Esophagus muscularis mucosa (tissue), 4 donors: Measurements from ENCODE around the gene KCNH4. TPM values are rescaled to one million over a fixed set of nuclear protein-coding genes. Genes with fewer than 3 reads are reported as not detected.

Experiments
- DNase-seq: peaks from one replicate; pipeline ENCODE4 v3.0.0-alpha.2; 2017; ENCODE audit errors: extremely low spot score
- H3K27ac ChIP-seq, 4 donors: fragments of 200-600 bp; sonication (generic); replicated peaks in 1 of 4; 1 replicate in 3 of 4; 2 replicates in 1 of 4; pipeline ENCODE4 v1.5.1; 2016 to 2019; ENCODE audit warnings: mild to moderate bottlenecking in 1 of 4
- H3K27me3 ChIP-seq, 4 donors: fragments of 200-600 bp; sonication (generic); one replicate each; pipeline versions ENCODE4 v1.5.1 to v1.6.0; 2016 to 2019
- H3K36me3 ChIP-seq, 4 donors: fragments of 200-600 bp; sonication (generic); one replicate each; pipeline ENCODE4 v1.5.1; 2016 to 2019
- H3K4me1 ChIP-seq, 4 donors: fragments of 200-600 bp; sonication (generic); one replicate each; pipeline ENCODE4 v1.5.1; 2016 to 2019
- H3K4me3 ChIP-seq, 4 donors: fragments of 200-600 bp; sonication (generic); 1 replicate in 2 of 4; 2 replicates in 2 of 4; pipeline ENCODE4 v1.5.1; 2016 to 2019; ENCODE audit warnings: mild to moderate bottlenecking in 4 of 4, moderate library complexity in 1 of 4
- H3K9me3 ChIP-seq, 4 donors: fragments of 200-600 bp; sonication (generic); 1 replicate in 3 of 4; 2 replicates in 1 of 4; pipeline ENCODE4 v1.5.1; 2016 to 2019
- CTCF ChIP-seq, 3 experiments: fragments of 200-600 bp in 2 of 3; fragments of 450-650 bp in 1 of 3; sonication (generic) in 2 of 3; IDR thresholded peaks; one replicate each; pipeline ENCODE4 v1.5.1; 2017 to 2019; ENCODE audit warnings: antibody characterized with exemption in 3 of 3, mild to moderate bottlenecking in 2 of 3, moderate library complexity in 1 of 3
- EP300 ChIP-seq: sonication (generic); formaldehyde crosslinking; IDR thresholded peaks from one replicate; pipeline ENCODE4 v1.6.1; 2017; ENCODE audit warnings: antibody characterized with exemption
- POLR2A ChIP-seq: fragments of 450-650 bp; IDR thresholded peaks from one replicate; pipeline ENCODE4 v1.6.1; 2017; ENCODE audit warnings: antibody characterized with exemption, moderate library complexity, mild to moderate bottlenecking, low read depth
- POLR2AphosphoS5 ChIP-seq, 2 donors: sonication (generic); formaldehyde crosslinking; IDR thresholded peaks; one replicate each; pipeline ENCODE4 v1.6.1; 2017; ENCODE audit warnings: antibody characterized with exemption in 2 of 2
- WGBS: methylation state at CpG from one replicate; pipeline ENCODE4 v1.1.5; 2018; 5-methylcytosine and 5-hydroxymethylcytosine counted together
- intact Hi-C: fragments of 100-400 bp; cut with DNase I; formaldehyde crosslinking; loops from one replicate; pipeline ENCODE4 v1.15.1; 2023
- total RNA-seq, 4 donors: library from RNA; depleted of rRNA; stranded (reverse); fragments of >200 nt; gene quantifications; one replicate each; pipeline versions ENCODE4 v1.1.0 to v1.2.1, GENCODE V29; 2016

Gene KCNH4
- total RNA-seq, 4 donors from 2014 or later: 0.17 to 0.42 (median 0.26) TPM

- peaks cover 31 to 71% (median 60%) of the 10 kb centered on the region in 4 donors for H3K36me3 ChIP-seq
These were observed 20.5 kb upstream of the KCNH4 start for GRCh38 chr17:42201458-42201772.

GRCh38 chr17:42200706-42201457 lies 19.9 kb upstream of the KCNH4 start:
- intact Hi-C loops: no loop called here
- no peak for TF ChIP-seq POLR2AphosphoS5 (IDR thresholded peaks at IDR 0.05)
- no peak for TF ChIP-seq POLR2A
- no peak for TF ChIP-seq CTCF (IDR thresholded peaks at IDR 0.05)
- no peak for TF ChIP-seq EP300
- H3K9me3 ChIP-seq: no peaks in the 10 kb centered on the region
- WGBS: 77% methylated on average over 14 of the region's 14 CpGs
- peaks cover 0 to 5% (median 0%) of the 10 kb centered on the region in 4 donors for H3K4me1 ChIP-seq
- H3K27ac ChIP-seq: no peak overlapping the region
- no peak overlapping the region for H3K4me3 ChIP-seq
- H3K27me3 ChIP-seq: no peaks in the 10 kb centered on the region
- DNase-seq: peak; percentile 64
- peaks cover 26 to 66% (median 55%) of the 10 kb centered on the region in 4 donors for H3K36me3 ChIP-seq

More at GRCh38 chr17:42201458-42201772, 20.5 kb upstream of the KCNH4 start:
- Histone ChIP-seq H3K27ac (no peak overlapping the region), H3K4me1 (peaks cover 0 to 5% (median 0%) of the 10 kb centered on the region in 4 donors), H3K9me3 (no peaks in the 10 kb centered on the region), H3K27me3 (no peaks in the 10 kb centered on the region), H3K4me3 (no peak overlapping the region)
- TF ChIP-seq POLR2A (no peak), POLR2AphosphoS5 (IDR thresholded peaks at IDR 0.05) (no peak), EP300 (no peak), CTCF (IDR thresholded peaks at IDR 0.05) (no peak)
- 87% methylated on average over 10 of the region's 10 CpGs for WGBS
- intact Hi-C loops: no loop called here
- peak; percentile 60 for DNase-seq

GRCh38 chr17:42199416-42200011 lies 18.6 kb upstream of the KCNH4 start:
- 73% methylated on average over 12 of the region's 12 CpGs for WGBS
- Histone ChIP-seq H3K4me3 (no peak overlapping the region), H3K27me3 (no peaks in the 10 kb centered on the region), H3K27ac (peak overlapping the region in 1 of 4 donors; percentile 2), H3K4me1 (peaks cover 3 to 8% (median 5%) of the 10 kb centered on the region in 4 donors), H3K36me3 (peaks cover 17 to 52% (median 41%) of the 10 kb centered on the region in 4 donors), H3K9me3 (no peaks in the 10 kb centered on the region)
- TF ChIP-seq CTCF (IDR thresholded peaks at IDR 0.05) (no peak), POLR2A (no peak), POLR2AphosphoS5 (IDR thresholded peaks at IDR 0.05) (no peak), EP300 (no peak)
- intact Hi-C loops: loop anchor here (10.0 kb wide), 1 partner anchor 95 kb away; no protein-coding TSS in a partner anchor
- DNase-seq: no peak

GRCh38 chr17:42198897-42199296 lies 18.0 kb upstream of the KCNH4 start:
- 74% methylated on average over 4 of the region's 4 CpGs for WGBS
- Histone ChIP-seq H3K4me1 (peaks cover 4 to 11% (median 9%) of the 10 kb centered on the region in 4 donors), H3K36me3 (peaks cover 17 to 46% (median 35%) of the 10 kb centered on the region in 4 donors), H3K9me3 (no peaks in the 10 kb centered on the region), H3K4me3 (no peak overlapping the region), H3K27ac (peak overlapping the region in 3 of 4 donors; percentile 22 to 53 (median 38)), H3K27me3 (no peaks in the 10 kb centered on the region)
- intact Hi-C loops: loop anchor here (10.0 kb wide), 1 partner anchor 96 kb away; no protein-coding TSS in a partner anchor
- DNase-seq: no peak
- TF ChIP-seq CTCF (IDR thresholded peaks at IDR 0.05) (no peak), POLR2AphosphoS5 (IDR thresholded peaks at IDR 0.05) (no peak), EP300 (no peak), POLR2A (no peak)
